HL-60 (cell line): Measurements from ENCODE around the gene DLEC1.

Experiments
- DNase-seq, 2 experiments: peaks; one replicate each; pipeline ENCODE4 v3.0.0-alpha.2; 2010 to 2020; ENCODE audit warnings: low read depth in 1 of 2, low spot score in 1 of 2
- H3K27ac ChIP-seq: fragments of 250-450 bp; sonication (Bioruptor Pico); replicated peaks from 2 replicates; pipeline ENCODE4 v1.5.1; 2020; ENCODE audit warnings: mild to moderate bottlenecking, moderate library complexity
- H3K27me3 ChIP-seq: fragments of 250-450 bp; sonication (Bioruptor Pico); 2 replicates; pipeline ENCODE4 v1.5.1; 2021; ENCODE audit warnings: mild to moderate bottlenecking, moderate library complexity; ENCODE audit not compliant: insufficient read depth, poor library complexity, severe bottlenecking
- H3K4me3 ChIP-seq: replicated peaks from 2 replicates; pipeline ENCODE4 v1.5.1; 2011; ENCODE audit warnings: mild to moderate bottlenecking, control low read depth, low read length; ENCODE audit not compliant: insufficient read depth
- CTCF ChIP-seq: IDR thresholded peaks from one replicate; pipeline ENCODE4 v1.5.1; 2011; ENCODE audit warnings: low read length, control low read depth, inconsistent platforms; ENCODE audit not compliant: insufficient read depth
- GABPA ChIP-seq: IDR thresholded peaks from 2 replicates; pipeline ENCODE4 v1.6.1; 2012; ENCODE audit warnings: low read depth
- POLR2AphosphoS5 ChIP-seq: IDR thresholded peaks from 2 replicates; pipeline ENCODE4 v1.6.1; 2012; ENCODE audit warnings: low read depth
- REST ChIP-seq: IDR thresholded peaks from 2 replicates; pipeline ENCODE4 v1.6.1; 2012; ENCODE audit warnings: low read depth; ENCODE audit not compliant: insufficient replicate concordance
- SPI1 ChIP-seq: IDR thresholded peaks from 2 replicates; pipeline ENCODE4 v1.6.1; 2012; ENCODE audit warnings: low read depth, mild to moderate bottlenecking, borderline replicate concordance

Gene DLEC1

GRCh38 chr3:38006031-38006430 lies 33.0 kb upstream of the DLEC1 start:
- H3K27me3 ChIP-seq, result no peaks in the 10 kb centered on the region
- TF ChIP-seq GABPA (no peak), SPI1 (no peak), REST (no peak)

GRCh38 chr3:38006445-38006995 lies 32.5 kb upstream of the DLEC1 start:
- Histone ChIP-seq H3K27ac (no peak overlapping the region), H3K4me3 (no peak overlapping the region), H3K27me3 (no peaks in the 10 kb centered on the region)
- no peak for DNase-seq
- TF ChIP-seq SPI1 (no peak), POLR2AphosphoS5 (no peak), GABPA (no peak), CTCF (no peak), REST (no peak)

More at GRCh38 chr3:38006031-38006430, 33.0 kb upstream of the DLEC1 start:
- no peak overlapping the region for H3K27ac ChIP-seq
- DNase-seq, result no peak
- H3K4me3 ChIP-seq, result no peak overlapping the region

- no peaks in the 10 kb centered on the region for H3K27me3 ChIP-seq
- no peak overlapping the region for H3K4me3 ChIP-seq
- TF ChIP-seq SPI1 (no peak), REST (no peak), POLR2AphosphoS5 (no peak; the same call in 1 of the 2 replicates), CTCF (no peak), GABPA (no peak)
- no peak overlapping the region for H3K27ac ChIP-seq
- no peak for DNase-seq
Measured at GRCh38 chr3:38007754-38008090, 31.3 kb upstream of the DLEC1 start.
